ENCODE data around the gene KLHL7. TPM values are rescaled to one million over a fixed set of nuclear protein-coding genes. Genes with fewer than 3 reads are reported as not detected.

The KLHL7 gene
- total RNA-seq, 1 experiment from 2014 or later, result 43.8 TPM

DNA sequence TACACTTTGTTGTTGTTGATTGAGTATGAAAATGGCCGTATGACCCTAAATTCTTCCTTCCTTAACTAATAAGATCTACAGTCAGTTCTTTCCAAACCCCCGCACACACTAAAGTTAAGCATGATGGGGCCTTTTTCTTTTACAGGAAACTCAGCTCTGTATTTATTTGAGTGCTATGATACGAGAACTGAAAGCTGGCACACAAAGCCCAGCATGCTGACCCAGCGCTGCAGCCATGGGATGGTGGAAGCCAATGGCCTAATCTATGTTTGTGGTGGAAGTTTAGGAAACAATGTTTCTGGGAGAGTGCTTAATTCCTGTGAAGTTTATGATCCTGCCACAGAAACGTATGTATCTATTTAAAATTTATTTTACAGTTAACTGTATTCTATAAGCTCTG is 62.1 kb downstream of the KLHL7 start:
- H3K4me3 ChIP-seq (ENCODE audit: low read depth, low read length, poor library complexity, severe bottlenecking), result no peak overlapping the region
- TF ChIP-seq EZH2 (IDR thresholded peaks at IDR 0.05; ENCODE audit: borderline replicate concordance, low read depth, low read length, poor library complexity, severe bottlenecking), result no peak
- TF ChIP-seq, protein P1, sequence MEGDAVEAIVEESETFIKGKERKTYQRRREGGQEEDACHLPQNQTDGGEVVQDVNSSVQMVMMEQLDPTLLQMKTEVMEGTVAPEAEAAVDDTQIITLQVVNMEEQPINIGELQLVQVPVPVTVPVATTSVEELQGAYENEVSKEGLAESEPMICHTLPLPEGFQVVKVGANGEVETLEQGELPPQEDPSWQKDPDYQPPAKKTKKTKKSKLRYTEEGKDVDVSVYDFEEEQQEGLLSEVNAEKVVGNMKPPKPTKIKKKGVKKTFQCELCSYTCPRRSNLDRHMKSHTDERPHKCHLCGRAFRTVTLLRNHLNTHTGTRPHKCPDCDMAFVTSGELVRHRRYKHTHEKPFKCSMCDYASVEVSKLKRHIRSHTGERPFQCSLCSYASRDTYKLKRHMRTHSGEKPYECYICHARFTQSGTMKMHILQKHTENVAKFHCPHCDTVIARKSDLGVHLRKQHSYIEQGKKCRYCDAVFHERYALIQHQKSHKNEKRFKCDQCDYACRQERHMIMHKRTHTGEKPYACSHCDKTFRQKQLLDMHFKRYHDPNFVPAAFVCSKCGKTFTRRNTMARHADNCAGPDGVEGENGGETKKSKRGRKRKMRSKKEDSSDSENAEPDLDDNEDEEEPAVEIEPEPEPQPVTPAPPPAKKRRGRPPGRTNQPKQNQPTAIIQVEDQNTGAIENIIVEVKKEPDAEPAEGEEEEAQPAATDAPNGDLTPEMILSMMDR (conservative IDR thresholded peaks at IDR 0.05; ENCODE audit: low read depth, low read length), result no peak
- intact Hi-C loops (cut with micrococcal nuclease; ENCODE audit: unreplicated experiment), result no loop called here
- no peaks in the 10 kb centered on the region for H3K4me1 ChIP-seq (ENCODE audit: insufficient read depth, low read length, poor library complexity, severe bottlenecking)
- no peak overlapping the region for H3K27ac ChIP-seq (ENCODE audit: low read depth, low read length, poor library complexity, severe bottlenecking)
- no peaks in the 10 kb centered on the region for H3K9me3 ChIP-seq (ENCODE audit: low read depth, low read length, poor library complexity, severe bottlenecking)
- no peak for DNase-seq (ENCODE audit: low spot score)
- H3K27me3 ChIP-seq (replicated peaks; ENCODE audit: insufficient read depth, low read depth, low read length, poor library complexity), result no peaks in the 10 kb centered on the region
- ChIA-PET CTCF (no interaction called here), POLR2A (ENCODE audit: low non-redundant PET) (no interaction called here)
- H3K36me3 ChIP-seq (ENCODE audit: insufficient read depth, low read length, poor library complexity, severe bottlenecking), result no peaks in the 10 kb centered on the region
- no TSS peak for BruUV-seq (replicated peaks)

DNA sequence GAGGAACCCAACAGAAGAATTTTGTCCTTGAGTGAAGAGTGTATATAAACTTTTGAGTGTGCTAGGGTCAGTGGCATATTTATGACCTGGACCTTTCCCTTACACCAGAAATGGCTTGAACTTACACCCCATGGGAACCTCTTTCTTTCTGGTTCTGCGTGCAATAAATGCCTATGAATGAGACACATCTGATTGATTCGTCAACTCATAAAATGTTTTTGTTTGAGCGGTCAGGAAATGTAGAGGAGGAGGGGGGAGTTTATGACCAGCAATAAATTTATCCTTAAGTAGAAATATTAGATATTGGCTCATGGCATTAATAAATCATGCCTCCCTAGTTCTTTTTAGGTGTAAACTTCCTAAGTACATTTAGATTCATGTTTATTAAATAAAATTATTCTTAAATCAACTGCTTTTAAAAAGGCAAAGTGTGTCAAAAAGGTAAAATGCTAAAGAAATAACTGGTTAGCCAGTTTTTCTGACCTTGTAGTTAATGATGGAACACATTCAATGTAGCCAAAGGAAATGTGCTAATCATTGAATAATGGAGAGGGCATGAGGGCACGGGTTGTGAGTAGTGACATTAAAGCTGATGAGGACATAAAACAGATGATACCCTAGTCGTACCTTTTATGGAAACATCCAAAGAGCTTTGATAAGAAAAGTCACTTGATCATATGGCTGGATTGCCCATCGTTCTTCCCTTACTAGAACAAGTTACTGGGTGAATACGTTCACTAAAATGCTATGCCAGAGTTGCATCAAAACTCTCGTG is 62.7 kb downstream of the KLHL7 start:
- Histone ChIP-seq H3K4me3 (ENCODE audit: low read depth, low read length, poor library complexity, severe bottlenecking) (no peak overlapping the region), H3K27ac (ENCODE audit: low read depth, low read length, poor library complexity, severe bottlenecking) (no peak overlapping the region), H3K36me3 (ENCODE audit: insufficient read depth, low read length, poor library complexity, severe bottlenecking) (no peaks in the 10 kb centered on the region), H3K4me1 (ENCODE audit: insufficient read depth, low read length, poor library complexity, severe bottlenecking) (no peaks in the 10 kb centered on the region), H3K9me3 (ENCODE audit: low read depth, low read length, poor library complexity, severe bottlenecking) (no peaks in the 10 kb centered on the region), H3K27me3 (replicated peaks; ENCODE audit: insufficient read depth, low read depth, low read length, poor library complexity) (no peaks in the 10 kb centered on the region)
- DNase-seq (ENCODE audit: low spot score), result no peak
- POLR2A ChIA-PET (ENCODE audit: low non-redundant PET), result no interaction called here
- TF ChIP-seq, protein P1 (conservative IDR thresholded peaks at IDR 0.05; ENCODE audit: low read depth, low read length), result no peak
- TF ChIP-seq EZH2 (IDR thresholded peaks at IDR 0.05; ENCODE audit: borderline replicate concordance, low read depth, low read length, poor library complexity, severe bottlenecking), result no peak
- intact Hi-C loops (cut with micrococcal nuclease; ENCODE audit: unreplicated experiment), result no loop called here
- CTCF ChIA-PET, result no interaction called here
- BruUV-seq (replicated peaks), result no TSS peak

- TF ChIP-seq, protein P1 (conservative IDR thresholded peaks at IDR 0.05; ENCODE audit: low read depth, low read length), result no peak
- no peak for TF ChIP-seq EZH2 (IDR thresholded peaks at IDR 0.05; ENCODE audit: borderline replicate concordance, low read depth, low read length, poor library complexity, severe bottlenecking)
- POLR2A ChIA-PET (ENCODE audit: low non-redundant PET), result no interaction called here
- no peaks in the 10 kb centered on the region for H3K36me3 ChIP-seq (ENCODE audit: insufficient read depth, low read length, poor library complexity, severe bottlenecking)
- CTCF ChIA-PET, result no interaction called here
- peaks cover 1% of the 10 kb centered on the region for H3K4me1 ChIP-seq (ENCODE audit: insufficient read depth, low read length, poor library complexity, severe bottlenecking)
- intact Hi-C loops (cut with micrococcal nuclease; ENCODE audit: unreplicated experiment), result no loop called here
- H3K27me3 ChIP-seq (replicated peaks; ENCODE audit: insufficient read depth, low read depth, low read length, poor library complexity), result no peaks in the 10 kb centered on the region
- H3K4me3 ChIP-seq (ENCODE audit: low read depth, low read length, poor library complexity, severe bottlenecking), result no peak overlapping the region
- no peak overlapping the region for H3K27ac ChIP-seq (ENCODE audit: low read depth, low read length, poor library complexity, severe bottlenecking)
- no peak for DNase-seq (ENCODE audit: low spot score)
- no peaks in the 10 kb centered on the region for H3K9me3 ChIP-seq (ENCODE audit: low read depth, low read length, poor library complexity, severe bottlenecking)
- BruUV-seq (replicated peaks), result no TSS peak
These were observed 70.4 kb downstream of the KLHL7 start for GRCh38 chr7:23175938-23176337.
